ENCODE measurements around the gene USP37.

The USP37 gene

DNA sequence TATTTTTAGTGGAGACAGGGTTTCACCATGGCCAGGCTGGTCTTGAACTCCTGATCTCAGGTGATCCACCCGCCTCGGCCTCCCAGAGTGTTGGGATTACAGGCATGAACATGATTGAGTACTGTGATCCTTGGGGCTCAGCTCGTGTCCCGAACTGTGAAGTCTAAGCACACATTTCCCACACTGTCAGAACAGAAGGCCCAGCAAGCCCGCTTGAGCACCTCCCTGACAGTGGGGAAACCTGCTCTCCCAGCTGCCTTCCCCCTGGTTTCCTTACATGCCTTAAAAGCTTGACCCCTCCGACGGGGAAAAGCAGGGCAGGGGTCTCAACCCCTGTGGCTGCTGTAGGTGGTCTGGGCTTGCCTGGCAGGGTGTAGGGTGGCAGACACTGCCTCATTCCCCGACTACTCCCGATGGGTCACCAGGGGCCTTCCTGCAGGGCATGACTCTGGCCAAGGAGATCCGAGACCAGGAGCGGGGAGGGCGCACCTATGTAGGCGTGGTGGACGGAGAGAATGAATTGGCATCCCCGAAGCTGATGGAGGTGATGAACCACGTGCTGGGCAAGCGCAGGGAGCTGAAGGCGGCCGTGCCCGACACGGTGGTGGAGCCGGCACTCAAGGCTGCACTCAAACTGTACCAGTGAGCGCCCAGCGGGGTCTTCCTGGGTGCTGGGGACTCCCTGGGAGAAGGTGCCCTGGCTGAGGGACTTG, 139.1 kb downstream of the USP37 start:
- DNase-seq = no peak

DNA sequence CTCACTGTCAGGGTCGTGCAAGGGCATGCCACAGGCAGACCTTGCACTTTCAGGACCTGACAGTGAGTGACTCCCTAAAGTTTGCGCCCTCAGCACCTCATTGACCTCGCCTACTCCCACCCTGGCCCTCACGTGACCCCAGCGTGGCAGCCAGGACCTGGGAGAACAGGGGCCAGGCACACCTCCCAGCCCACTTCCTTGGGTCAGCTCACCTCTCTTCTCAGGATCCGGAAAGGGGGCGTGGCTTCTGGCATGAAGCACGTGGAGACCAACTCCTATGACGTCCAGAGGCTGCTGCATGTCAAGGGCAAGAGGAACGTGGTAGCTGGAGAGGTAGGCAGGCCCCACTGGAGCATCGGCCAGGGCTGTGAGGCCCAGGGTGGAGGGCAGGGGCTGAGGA, 140.4 kb downstream of the USP37 start:
- no peak for DNase-seq

DNA sequence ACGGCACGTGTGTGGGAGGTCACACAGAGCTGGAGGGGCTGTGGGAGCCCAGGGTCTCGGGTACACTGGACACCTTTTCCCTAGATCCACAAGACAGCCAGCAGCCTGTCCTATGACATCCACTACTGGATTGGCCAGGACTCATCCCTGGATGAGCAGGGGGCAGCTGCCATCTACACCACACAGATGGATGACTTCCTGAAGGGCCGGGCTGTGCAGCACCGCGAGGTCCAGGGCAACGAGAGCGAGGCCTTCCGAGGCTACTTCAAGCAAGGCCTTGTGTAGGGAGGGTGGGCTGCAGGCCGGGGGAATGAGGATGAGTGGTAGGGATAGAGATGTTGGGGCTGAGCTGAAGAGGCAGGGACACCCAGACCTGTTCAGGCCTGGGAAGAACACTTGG, 142.6 kb downstream of the USP37 start:
- DNase-seq = no peak

DNA sequence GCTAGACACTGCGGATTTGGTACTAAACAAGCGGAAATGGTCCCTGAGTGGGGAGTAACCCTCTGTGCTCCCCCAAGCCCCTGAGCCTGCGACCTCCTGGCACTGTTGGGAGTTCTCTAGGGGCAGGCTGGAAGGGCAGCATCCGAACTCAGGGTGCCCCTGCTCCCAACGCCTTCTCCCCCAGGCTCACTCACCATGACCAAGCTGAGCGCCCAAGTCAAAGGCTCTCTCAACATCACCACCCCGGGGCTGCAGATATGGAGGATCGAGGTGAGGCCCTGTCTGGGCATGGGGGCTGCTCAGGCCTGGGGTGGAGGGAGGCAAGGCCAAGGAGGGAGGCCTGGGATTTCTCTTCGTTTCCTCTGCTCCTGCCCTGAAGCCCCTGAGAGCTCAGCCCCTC, 144.6 kb downstream of the USP37 start:
- no peak for DNase-seq

DNA sequence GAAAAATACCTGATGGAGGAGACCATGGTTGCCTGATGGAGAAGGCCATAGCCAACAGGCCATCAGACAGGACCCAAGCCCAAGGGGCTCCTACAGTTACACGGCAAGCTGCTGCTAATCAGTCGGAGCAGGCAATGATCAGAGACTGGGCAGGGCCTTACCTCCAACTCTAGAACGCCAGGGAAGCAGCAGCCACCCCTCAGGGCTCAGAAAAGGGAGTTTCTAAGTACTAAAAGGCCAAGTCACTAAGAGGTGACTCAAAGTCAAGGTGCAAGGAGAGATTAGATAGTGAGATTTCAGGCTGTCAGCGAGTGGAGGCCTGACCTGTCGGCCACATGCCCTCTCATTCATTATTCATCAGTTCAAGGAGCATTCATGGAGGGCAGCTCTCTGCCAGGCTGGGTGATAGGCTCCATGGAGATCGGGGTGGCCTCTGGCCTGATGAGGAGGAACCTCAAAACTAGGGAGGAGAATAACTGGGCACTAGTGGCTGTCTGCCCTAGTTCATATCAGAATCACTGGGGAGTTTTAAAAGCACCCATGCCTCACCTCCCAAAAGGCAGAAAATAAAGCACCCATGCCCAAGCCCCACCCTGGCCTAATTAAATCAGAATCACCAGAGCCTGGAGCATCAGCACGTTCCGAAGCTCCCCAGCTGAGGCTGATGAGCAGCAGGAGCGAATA, 145.6 kb downstream of the USP37 start:
- no peak for DNase-seq

DNA sequence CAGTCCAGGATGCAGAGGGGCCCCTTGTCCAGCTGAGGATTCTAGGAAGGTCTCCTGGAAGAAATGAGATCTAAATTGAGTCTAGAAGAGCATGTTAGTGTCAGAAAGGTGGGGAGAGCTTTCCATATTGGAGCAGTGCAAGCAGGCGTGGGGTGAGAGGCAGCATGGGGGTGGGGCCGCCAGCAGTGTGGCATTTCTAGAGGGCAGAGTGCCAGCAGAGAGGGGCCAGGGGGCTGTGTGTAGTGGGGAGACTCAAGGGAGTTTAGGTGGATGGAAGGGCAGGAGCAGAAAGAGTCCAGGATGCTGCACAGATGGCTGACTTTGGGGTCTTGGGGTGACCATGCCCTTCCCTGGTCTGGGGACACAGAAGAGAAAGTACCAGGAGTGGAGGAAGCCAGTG, 147.1 kb downstream of the USP37 start:
- no peak for DNase-seq

DNA sequence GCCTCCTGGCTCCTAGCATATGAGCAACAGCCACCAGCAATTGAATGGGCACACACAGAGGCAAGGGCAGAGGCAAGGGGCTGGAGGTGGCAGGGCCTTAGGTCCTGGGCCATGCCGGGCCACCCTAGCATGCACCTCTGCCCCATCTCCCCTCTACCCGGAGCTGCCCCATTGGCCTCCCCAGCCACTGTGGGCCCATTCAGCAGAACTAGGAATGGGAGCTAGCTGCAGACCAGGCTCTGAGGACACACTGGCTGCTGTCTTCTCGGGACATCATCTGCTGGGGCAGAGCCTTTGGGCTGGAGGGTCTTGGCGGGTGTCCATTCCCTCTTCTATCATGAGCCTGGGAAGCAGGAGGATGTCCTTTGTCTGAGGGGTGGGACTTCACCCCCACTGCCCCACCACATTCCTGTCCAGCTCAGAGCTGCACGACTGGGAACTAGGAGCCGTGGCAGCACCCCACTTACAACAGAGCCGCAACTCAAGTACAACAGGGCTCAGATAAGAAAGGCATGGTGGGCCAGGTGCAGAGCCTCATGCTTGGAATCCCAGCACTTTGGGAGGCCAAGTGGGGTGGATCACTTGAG, 148.4 kb downstream of the USP37 start:
- no peak for DNase-seq

DNA sequence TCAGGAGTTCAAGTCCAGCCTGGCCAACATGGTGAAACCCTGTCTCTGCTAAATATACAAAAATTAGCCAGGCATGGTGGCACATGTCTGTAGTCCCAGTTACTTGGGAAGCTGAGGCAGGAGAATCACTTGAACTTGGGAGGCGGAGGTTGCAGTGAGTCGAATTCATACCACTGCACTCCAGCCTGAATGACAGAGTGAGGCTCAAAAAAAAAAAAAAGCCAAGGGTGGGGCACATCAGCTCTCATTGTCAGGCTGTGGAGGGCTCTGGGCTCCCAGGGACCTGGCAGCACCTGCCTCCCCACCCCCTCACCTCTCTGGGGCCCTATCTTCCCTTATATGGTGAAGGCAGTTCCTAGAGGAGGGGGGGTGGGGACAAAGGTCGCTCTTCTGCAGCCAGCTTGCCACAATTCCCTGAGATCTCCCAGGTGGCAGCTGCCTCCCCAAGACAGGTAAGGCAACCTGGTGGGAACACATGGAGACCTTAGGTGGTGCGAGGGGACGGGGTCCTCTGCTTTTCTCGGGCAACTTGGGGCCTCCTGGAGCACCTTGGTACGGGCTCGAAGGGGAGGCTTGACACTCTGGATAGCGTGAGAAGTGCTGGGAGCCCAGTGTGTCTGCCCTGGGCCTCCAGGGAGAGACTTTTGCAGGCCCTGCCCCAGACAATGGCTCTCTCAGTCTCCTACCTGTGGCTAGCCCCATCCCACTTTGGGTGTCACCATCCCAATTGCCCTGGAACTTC, 149.3 kb downstream of the USP37 start, which contains the start of gene VIL1:
VIL1 (plus strand) TSS at position 407 of the 742 bp plus-strand sequence. CDS start 4,656 bp downstream, outside the sequence.
- no peak for DNase-seq

DNA sequence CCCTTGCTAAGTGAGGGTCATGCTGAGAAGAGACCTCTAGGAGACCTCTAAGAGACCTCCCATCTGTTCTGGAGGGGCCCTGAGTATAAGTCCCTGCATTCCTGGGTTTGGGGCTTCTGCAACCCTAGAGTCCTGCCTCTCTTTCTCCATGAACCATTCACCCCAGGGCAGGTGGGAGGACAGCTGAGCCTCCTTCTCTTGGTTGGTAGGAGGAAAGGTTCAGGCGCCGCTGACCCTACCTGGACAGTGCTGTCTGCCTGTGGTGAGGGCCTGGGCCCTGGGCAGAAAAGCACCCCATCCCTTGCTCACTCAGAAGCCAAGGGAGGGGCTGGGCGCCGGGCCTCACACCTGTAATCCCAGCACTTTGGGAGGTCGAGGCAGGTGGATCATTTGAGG, 149.8 kb downstream of the USP37 start:
- DNase-seq = no peak

DNA sequence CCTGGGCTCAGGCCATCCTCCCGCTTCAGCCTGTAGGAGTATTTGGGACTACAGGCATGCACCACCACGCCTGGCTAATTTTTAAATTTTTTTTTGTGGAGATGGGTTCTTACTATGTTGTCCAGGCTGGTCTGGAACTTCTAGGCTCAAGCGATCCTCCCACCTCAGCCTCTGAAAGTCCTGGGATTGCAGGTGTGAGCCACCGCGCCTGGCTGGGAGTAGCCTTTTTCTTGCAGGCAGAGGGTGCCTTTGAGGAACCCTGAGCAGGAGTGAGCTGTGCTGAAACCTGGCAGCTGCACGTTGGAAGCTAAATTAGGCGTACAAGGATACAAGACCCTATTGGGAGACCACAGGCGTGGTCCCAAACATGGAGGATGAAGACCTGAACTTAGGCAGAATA, 160.4 kb downstream of the USP37 start:
- no peak for DNase-seq

DNA sequence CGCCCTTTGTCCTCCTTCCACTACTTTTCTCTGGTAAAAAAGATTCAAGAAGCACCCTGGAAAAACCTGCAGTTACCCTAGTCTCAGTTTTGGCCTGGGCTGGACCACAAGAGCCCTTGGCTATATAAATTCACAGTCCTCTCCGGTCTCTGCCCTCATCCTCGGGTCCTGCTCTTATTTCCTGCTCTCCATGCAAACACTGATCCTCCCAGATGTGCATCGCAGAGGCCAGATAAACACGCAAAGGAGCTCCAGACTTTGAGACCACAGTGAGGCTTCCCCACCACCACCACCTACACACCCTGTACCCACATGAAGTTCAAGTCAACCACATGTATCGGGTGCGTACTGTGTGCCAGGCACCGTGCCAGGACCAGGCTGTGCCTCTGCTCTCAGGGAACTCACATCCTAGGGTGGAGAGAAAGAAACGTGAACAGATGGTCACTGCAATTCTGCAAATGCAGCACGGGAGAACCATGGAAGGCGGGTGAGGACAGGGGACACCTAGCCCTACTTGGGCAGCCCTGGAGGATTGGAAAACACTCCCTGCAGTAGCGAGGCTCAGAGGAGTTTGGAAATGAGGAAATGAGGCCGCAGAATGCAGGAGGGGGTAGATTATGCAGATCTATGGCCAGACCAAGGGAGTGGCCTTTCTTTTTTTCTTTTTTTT, 161.1 kb downstream of the USP37 start:
- DNase-seq = peak; percentile 94

DNA sequence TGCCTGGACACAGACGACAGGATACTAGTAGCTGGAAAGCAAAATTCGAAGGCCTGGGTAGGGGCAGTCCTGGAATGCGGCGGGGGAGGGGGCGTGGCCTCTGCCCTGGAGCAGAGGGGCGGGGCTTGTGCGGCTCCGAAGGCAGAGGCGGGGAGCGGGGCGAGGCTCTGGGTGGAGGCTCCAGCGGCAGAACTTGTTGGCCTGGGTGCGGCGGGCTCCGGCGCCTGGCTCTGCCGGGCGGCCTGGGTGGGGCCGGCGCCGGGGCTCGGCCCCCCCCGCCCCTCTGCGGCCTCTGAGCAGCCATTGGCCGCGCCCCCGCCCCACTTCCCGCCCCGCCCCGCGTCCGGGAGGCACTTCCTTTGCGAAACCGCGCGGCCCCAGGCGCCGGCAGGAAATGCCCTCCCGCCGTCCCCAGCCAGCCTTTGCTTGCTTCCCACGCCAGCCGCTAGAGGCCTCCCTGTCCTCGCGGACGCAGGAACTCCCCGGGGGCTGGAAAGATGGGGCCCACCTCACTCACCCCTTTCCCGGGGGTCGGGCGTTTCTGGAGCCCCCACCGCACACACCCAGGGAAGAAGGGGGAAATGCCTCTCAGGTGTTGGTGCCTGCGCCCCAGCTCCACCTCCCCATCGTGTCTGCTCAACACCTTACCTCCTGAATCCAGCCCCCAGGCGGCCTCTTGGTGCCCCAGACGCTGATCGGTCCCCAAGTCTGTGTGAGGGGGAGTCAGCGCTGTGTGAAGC, 161.8 kb downstream of the USP37 start:
- DNase-seq = peak; percentile 88

DNA sequence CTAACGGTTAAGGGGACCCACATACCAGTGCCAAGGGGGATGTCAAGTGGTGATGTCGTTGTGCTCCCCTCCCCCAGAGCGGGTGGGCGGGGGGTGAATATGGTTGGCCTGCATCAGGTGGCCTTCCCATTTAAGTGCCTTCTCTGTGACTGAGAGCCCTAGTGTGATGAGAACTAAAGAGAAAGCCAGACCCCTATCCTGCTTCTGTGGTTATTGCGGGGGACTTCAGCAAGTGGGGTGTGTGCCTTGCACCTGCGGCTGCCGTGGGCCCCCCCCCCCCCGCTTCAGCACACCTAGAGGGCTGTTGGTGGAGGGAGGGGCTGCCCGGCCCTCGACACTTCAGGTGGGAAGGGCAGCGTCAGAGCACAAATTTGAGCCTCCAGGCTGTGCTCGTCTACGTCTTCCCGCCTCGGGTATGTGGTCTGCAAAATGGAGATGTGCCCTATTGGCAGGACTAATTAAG, 162.4 kb downstream of the USP37 start:
- DNase-seq = no peak

DNA sequence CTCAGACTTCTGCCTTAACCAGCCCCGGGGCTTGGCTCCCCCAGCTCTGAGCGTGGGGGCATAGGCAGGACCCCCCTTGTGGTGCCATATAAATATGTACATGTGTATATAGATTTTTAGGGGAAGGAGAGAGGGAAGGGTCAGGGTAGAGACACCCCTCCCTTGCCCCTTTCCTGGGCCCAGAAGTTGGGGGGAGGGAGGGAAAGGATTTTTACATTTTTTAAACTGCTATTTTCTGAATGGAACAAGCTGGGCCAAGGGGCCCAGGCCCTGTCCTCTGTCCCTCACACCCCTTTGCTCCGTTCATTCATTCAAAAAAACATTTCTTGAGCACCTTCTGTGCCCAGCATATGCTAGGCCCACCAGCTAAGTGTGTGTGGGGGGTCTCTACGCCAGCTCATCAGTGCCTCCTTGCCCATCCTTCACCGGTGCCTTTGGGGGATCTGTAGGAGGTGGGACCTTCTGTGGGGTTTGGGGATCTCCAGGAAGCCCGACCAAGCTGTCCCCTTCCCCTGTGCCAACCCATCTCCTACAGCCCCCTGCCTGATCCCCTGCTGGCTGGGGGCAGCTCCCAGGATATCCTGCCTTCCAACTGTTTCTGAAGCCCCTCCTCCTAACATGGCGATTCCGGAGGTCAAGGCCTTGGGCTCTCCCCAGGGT, 162.9 kb downstream of the USP37 start:
- DNase-seq = no peak

DNA sequence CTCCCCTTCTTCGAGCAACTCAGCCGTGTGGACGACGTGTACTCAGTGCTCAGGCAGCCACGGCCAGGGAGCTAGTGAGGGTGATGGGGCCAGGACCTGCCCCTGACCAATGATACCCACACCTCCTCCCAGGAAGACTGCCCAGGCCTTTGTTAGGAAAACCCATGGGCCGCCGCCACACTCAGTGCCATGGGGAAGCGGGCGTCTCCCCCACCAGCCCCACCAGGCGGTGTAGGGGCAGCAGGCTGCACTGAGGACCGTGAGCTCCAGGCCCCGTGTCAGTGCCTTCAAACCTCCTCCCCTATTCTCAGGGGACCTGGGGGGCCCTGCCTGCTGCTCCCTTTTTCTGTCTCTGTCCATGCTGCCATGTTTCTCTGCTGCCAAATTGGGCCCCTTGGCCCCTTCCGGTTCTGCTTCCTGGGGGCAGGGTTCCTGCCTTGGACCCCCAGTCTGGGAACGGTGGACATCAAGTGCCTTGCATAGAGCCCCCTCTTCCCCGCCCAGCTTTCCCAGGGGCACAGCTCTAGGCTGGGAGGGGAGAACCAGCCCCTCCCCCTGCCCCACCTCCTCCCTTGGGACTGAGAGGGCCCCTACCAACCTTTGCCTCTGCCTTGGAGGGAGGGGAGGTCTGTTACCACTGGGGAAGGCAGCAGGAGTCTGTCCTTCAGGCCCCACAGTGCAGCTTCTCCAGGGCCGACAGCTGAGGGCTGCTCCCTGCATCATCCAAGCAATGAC, 163.6 kb downstream of the USP37 start:
- DNase-seq = no peak

DNA sequence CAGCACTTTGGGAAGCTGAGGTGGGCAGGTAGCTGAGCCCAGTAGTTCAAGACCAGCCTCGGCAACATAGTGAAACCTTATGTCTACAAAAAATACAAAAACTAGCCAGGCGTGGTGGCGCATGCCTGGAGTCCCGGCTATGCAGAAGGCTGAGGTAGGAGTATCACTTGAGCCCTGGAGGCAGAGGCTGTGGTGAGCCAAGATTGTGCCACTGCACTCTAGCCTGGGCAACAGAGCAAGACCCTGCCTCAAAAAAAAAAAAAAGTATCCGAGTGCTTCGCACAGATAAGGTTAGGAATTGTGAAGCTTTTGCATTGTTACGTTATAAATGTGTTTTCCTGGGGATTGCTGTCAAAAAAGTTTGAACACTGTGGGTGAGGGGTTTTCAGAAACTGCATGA, 164.3 kb downstream of the USP37 start:
- DNase-seq = no peak

DNA sequence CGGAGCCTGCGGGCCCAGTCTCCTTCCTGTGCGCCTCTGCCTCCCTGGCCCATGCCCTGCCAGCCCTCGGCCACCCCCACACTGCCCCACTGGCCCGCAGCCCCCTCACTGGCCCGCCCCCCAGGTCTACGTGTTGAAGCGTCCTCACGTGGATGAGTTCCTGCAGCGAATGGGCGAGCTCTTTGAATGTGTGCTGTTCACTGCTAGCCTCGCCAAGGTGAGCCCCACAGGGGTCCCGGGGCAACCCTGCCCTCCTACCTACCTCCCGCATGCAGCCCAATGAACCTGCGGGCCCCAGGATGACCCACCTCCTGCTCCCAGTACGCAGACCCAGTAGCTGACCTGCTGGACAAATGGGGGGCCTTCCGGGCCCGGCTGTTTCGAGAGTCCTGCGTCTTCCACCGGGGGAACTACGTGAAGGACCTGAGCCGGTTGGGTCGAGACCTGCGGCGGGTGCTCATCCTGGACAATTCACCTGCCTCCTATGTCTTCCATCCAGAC, 165.2 kb downstream of the USP37 start:
- no peak for DNase-seq

DNA sequence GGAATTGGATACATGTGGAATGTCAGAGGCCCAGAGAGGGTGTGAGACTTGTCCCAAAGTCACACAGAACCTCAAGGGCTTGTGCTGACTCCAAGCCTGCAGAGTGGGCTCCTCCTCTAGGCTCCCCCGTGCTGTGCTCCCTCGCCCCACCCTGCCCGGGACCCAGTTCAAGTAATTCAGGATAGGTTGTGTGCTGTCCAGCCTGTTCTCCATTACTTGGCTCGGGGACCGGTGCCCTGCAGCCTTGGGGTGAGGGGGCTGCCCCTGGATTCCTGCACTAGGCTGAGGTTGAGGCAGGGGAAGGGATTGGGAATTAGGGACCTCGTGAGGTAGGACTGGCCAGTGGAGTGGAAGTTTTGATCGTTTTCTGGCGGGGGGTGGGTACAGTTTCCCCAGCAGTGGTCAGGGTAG, 165.7 kb downstream of the USP37 start:
- DNase-seq = no peak

DNA sequence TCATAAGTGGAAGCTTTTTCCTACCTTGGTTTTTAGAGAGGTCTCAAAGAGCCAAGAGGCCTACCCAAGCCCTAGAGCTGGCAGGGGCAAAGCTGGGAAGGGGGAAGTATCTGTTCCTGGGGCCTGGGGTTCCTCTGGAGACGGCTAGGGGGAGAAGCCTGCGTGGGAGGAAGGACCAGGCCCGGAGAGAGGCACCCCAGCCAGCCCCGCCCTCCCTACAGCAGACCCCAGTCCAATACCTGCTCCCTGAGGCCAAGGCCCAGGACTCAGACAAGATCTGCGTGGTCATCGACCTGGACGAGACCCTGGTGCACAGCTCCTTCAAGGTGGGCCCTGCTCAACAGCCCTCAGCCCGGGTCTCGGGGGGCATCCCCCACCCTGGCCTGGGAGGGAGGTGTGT, 166.3 kb downstream of the USP37 start:
- DNase-seq = no peak

Measured in NCI-H1694 (cell line).